ENCODE measurements around the gene DYNC1H1.

DNA sequence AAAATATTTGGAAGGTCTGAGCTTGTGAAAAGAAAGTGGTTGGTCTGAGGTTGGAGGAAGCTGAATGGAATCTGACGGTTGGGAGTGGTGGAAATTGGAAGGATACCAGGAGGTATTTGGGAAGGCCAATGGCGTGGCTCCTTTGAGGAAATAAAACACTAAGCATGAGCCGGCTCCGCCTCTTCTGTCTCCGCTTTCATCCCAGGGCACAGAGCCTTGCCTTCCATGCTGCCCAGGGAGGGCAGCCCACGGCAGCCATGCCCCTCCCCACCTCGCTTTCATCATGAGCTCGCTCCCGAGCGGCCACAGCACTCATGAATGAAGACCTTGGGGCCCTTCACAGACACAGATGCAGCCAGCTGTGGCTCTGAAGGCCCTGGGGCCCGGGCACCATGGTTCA is 86.3 kb downstream of the DYNC1H1 start:
- TF ChIP-seq CTCF (conservative IDR thresholded peaks at IDR 0.05 in 1 of 2, IDR thresholded peaks at IDR 0.05 in 1 of 2; ENCODE audit: low read depth in 1 of 2, low read length in 2 of 2) = no peak
- TF ChIP-seq EZH2 (IDR thresholded peaks at IDR 0.05; ENCODE audit: low read length, missing control alignments) = no peak

All from fibroblast of lung (primary cell).